Mesenchymal stem cell (in vitro differentiated cells and primary cell): ENCODE results near the gene WDR59.
A peak's percentile ranks its signal among the peaks of the same experiment; 100 is the strongest.

ENCODE experiments used
- DNase-seq: peaks from one replicate; pipeline ENCODE4 v3.0.0-alpha.2; 2013
- H2AFZ ChIP-seq: one replicate; pipeline ENCODE4 v1.6.1; 2013; ENCODE audit warnings: low read depth, mild to moderate bottlenecking, control low read depth, inconsistent platforms, low read length, moderate library complexity
- H2AK5ac ChIP-seq: 2 replicates; pipeline ENCODE4 v1.6.1; 2013; ENCODE audit warnings: low read length, moderate library complexity, mild to moderate bottlenecking, inconsistent platforms; ENCODE audit not compliant: severe bottlenecking
- H2BK120ac ChIP-seq: one replicate; pipeline ENCODE4 v1.6.1; 2013; ENCODE audit warnings: low read depth, mild to moderate bottlenecking, inconsistent platforms, low read length, moderate library complexity
- H2BK12ac ChIP-seq, 2 experiments: one replicate each; pipeline ENCODE4 v1.6.1; 2013; ENCODE audit warnings: inconsistent platforms in 2 of 2, low read length in 2 of 2, mild to moderate bottlenecking in 2 of 2, moderate library complexity in 2 of 2, control low read depth in 1 of 2
- H2BK15ac ChIP-seq: one replicate; pipeline ENCODE4 v1.6.1; 2013; ENCODE audit warnings: mild to moderate bottlenecking, low read depth, inconsistent platforms; ENCODE audit not compliant: poor library complexity, severe bottlenecking
- H2BK5ac ChIP-seq: 2 replicates; pipeline ENCODE4 v1.6.1; 2013; ENCODE audit warnings: low read depth, mild to moderate bottlenecking, low read length, control low read depth, inconsistent platforms; ENCODE audit not compliant: poor library complexity, severe bottlenecking
- H3K14ac ChIP-seq, 2 experiments: one replicate each; pipeline ENCODE4 v1.6.1; 2013; ENCODE audit warnings: inconsistent platforms in 2 of 2, low read length in 2 of 2, control low read depth in 1 of 2, mild to moderate bottlenecking in 1 of 2, moderate library complexity in 1 of 2
- H3K18ac ChIP-seq, 2 experiments: one replicate each; pipeline ENCODE4 v1.6.1; 2013; ENCODE audit warnings: inconsistent platforms in 2 of 2, low read length in 2 of 2, control low read depth in 1 of 2, low read depth in 1 of 2, mild to moderate bottlenecking in 1 of 2
- H3K23ac ChIP-seq, 2 experiments: one replicate each; pipeline ENCODE4 v1.6.1; 2013; ENCODE audit warnings: inconsistent platforms in 2 of 2, low read length in 2 of 2, mild to moderate bottlenecking in 2 of 2, moderate library complexity in 2 of 2, control low read depth in 1 of 2
- H3K27ac ChIP-seq: 2 replicates; pipeline ENCODE4 v1.5.1; 2013; ENCODE audit warnings: mild to moderate bottlenecking, moderate library complexity, low read length, control low read depth, inconsistent platforms; ENCODE audit not compliant: poor library complexity, severe bottlenecking
- H3K27me3 ChIP-seq, 2 experiments: 2 replicates each; pipeline versions ENCODE4 v1.6.1 to v1.7.0; 2013; ENCODE audit warnings: low read length in 2 of 2, mild to moderate bottlenecking in 2 of 2, moderate library complexity in 2 of 2, control low read depth in 1 of 2, inconsistent platforms in 1 of 2; ENCODE audit not compliant: control insufficient read depth in 1 of 2, insufficient read depth in 1 of 2
- H3K36me3 ChIP-seq, 2 experiments: 2 replicates each; pipeline versions ENCODE4 v1.6.1 to v1.7.0; 2013; ENCODE audit warnings: low read length in 2 of 2, control low read depth in 1 of 2, inconsistent platforms in 1 of 2, low read depth in 1 of 2, mild to moderate bottlenecking in 1 of 2; ENCODE audit not compliant: insufficient read depth in 2 of 2, control insufficient read depth in 1 of 2
- H3K4ac ChIP-seq, 2 experiments: one replicate each; pipeline ENCODE4 v1.6.1; 2013; ENCODE audit warnings: inconsistent platforms in 2 of 2, low read length in 2 of 2, mild to moderate bottlenecking in 2 of 2, moderate library complexity in 2 of 2, control low read depth in 1 of 2, low read depth in 1 of 2
- H3K4me1 ChIP-seq: 2 replicates; pipeline ENCODE4 v1.6.1; 2013; ENCODE audit warnings: low read depth, low read length, control low read depth; ENCODE audit not compliant: control insufficient read depth, insufficient read depth
- H3K4me2 ChIP-seq: 2 replicates; pipeline ENCODE4 v1.6.1; 2013; ENCODE audit warnings: low read length, mild to moderate bottlenecking, inconsistent platforms; ENCODE audit not compliant: poor library complexity, severe bottlenecking
- H3K4me3 ChIP-seq, 2 experiments: 2 replicates each; pipeline versions ENCODE4 v1.5.1 to v1.7.0; 2013; ENCODE audit warnings: low read length in 2 of 2, mild to moderate bottlenecking in 2 of 2, control low read depth in 1 of 2, low read depth in 1 of 2; ENCODE audit not compliant: insufficient read depth in 1 of 2
- H3K79me1 ChIP-seq: replicated peaks from 2 replicates; pipeline ENCODE4 v1.6.1; 2013; ENCODE audit warnings: mild to moderate bottlenecking, control low read depth, low read length, inconsistent platforms; ENCODE audit not compliant: poor library complexity, severe bottlenecking
- H3K9ac ChIP-seq: 2 replicates; pipeline ENCODE4 v1.7.0; 2013; ENCODE audit warnings: mild to moderate bottlenecking, low read length, moderate library complexity
- H3K9me3 ChIP-seq: 2 replicates; pipeline ENCODE4 v1.7.0; 2013; ENCODE audit warnings: mild to moderate bottlenecking, low read length; ENCODE audit not compliant: control insufficient read depth
- H4K8ac ChIP-seq: one replicate; pipeline ENCODE4 v1.6.1; 2013; ENCODE audit warnings: inconsistent platforms, mild to moderate bottlenecking, low read length, moderate library complexity
- H4K91ac ChIP-seq: one replicate; pipeline ENCODE4 v1.6.1; 2013; ENCODE audit warnings: mild to moderate bottlenecking, low read length, inconsistent platforms
- WGBS: methylation state at CpG from one replicate; pipeline ENCODE4 v1.1.7; 2013; ENCODE audit warnings: mixed read lengths; 5-methylcytosine and 5-hydroxymethylcytosine counted together

Gene WDR59

GRCh38 chr16:75025761-75026160 is 40.8 kb upstream of the WDR59 start:
- H3K27me3 ChIP-seq, result no peaks in the 10 kb centered on the region
- no peak overlapping the region for H2BK15ac ChIP-seq
- H3K23ac ChIP-seq, result no peak overlapping the region
- no peak overlapping the region for H2BK5ac ChIP-seq
- H3K79me1 ChIP-seq, result peaks cover 15% of the 10 kb centered on the region
- no peak overlapping the region for H3K14ac ChIP-seq
- no peak overlapping the region for H3K27ac ChIP-seq
- 69% methylated on average over 3 of the region's 3 CpGs for WGBS
- no peak overlapping the region for H2AK5ac ChIP-seq
- peaks cover 9% of the 10 kb centered on the region for H3K9me3 ChIP-seq
- H3K4me1 ChIP-seq, result peaks cover 2% of the 10 kb centered on the region
- DNase-seq, result peak; percentile 47
- no peak overlapping the region for H3K4me2 ChIP-seq
- H3K9ac ChIP-seq, result peak overlapping the region; percentile 86
- H2BK120ac ChIP-seq, result no peak overlapping the region
- H3K36me3 ChIP-seq, result peaks cover 0 to 4% of the 10 kb centered on the region in 2 experiments
- no peak overlapping the region for H2AFZ ChIP-seq
- H3K4me3 ChIP-seq, result no peak overlapping the region
- H3K18ac ChIP-seq, result peak overlapping the region; percentile 6 to 57
- H3K4ac ChIP-seq, result no peak overlapping the region
- H4K91ac ChIP-seq, result no peak overlapping the region
- no peak overlapping the region for H4K8ac ChIP-seq
- H2BK12ac ChIP-seq, result no peak overlapping the region

GRCh38 chr16:75024594-75024993 is 39.7 kb upstream of the WDR59 start:
- H3K4me2 ChIP-seq, result no peak overlapping the region

GRCh38 chr16:75024182-75024581 is 39.3 kb upstream of the WDR59 start:
- 97% methylated on average over 3 of the region's 3 CpGs for WGBS
- Histone ChIP-seq H3K23ac (no peak overlapping the region), H2BK12ac (no peak overlapping the region), H3K4me1 (no peaks in the 10 kb centered on the region), H3K27ac (no peak overlapping the region), H2AK5ac (no peak overlapping the region), H2AFZ (no peak overlapping the region), H2BK15ac (no peak overlapping the region), H3K18ac (no peak overlapping the region), H4K91ac (no peak overlapping the region), H4K8ac (no peak overlapping the region), H2BK120ac (no peak overlapping the region), H2BK5ac (no peak overlapping the region), H3K14ac (no peak overlapping the region), H3K9me3 (peaks cover 10% of the 10 kb centered on the region), H3K4ac (no peak overlapping the region), H3K9ac (no peak overlapping the region), H3K36me3 (peaks cover 0 to 4% of the 10 kb centered on the region in 2 experiments), H3K79me1 (peaks cover 12% of the 10 kb centered on the region), H3K27me3 (no peaks in the 10 kb centered on the region), H3K4me2 (no peak overlapping the region), H3K4me3 (no peak overlapping the region)
- DNase-seq, result no peak

More at GRCh38 chr16:75024594-75024993, 39.7 kb upstream of the WDR59 start:
- Histone ChIP-seq H3K4me3 (no peak overlapping the region), H2BK12ac (no peak overlapping the region), H3K18ac (no peak overlapping the region), H3K4ac (no peak overlapping the region), H3K27me3 (no peaks in the 10 kb centered on the region), H2AK5ac (no peak overlapping the region), H4K8ac (no peak overlapping the region), H2AFZ (no peak overlapping the region), H2BK120ac (no peak overlapping the region), H3K27ac (no peak overlapping the region), H2BK15ac (no peak overlapping the region), H2BK5ac (no peak overlapping the region), H3K9ac (no peak overlapping the region), H3K36me3 (peaks cover 0 to 4% of the 10 kb centered on the region in 2 experiments), H3K79me1 (peaks cover 14% of the 10 kb centered on the region), H3K14ac (no peak overlapping the region), H3K9me3 (peaks cover 10% of the 10 kb centered on the region), H3K23ac (no peak overlapping the region), H3K4me1 (peaks cover 2% of the 10 kb centered on the region), H4K91ac (no peak overlapping the region)
- DNase-seq, result no peak
- WGBS, result no CpG with 5 or more reads among the region's 4 CpGs

GRCh38 chr16:75023009-75023408 is 38.1 kb upstream of the WDR59 start:
- peaks cover 10% of the 10 kb centered on the region for H3K79me1 ChIP-seq
- H3K4me2 ChIP-seq, result no peak overlapping the region
- no peak overlapping the region for H2BK12ac ChIP-seq
- no peak overlapping the region for H3K27ac ChIP-seq
- no peak overlapping the region for H4K8ac ChIP-seq
- H3K4me3 ChIP-seq, result no peak overlapping the region
- peaks cover 10% of the 10 kb centered on the region for H3K9me3 ChIP-seq
- 98% methylated on average over 2 of the region's 2 CpGs for WGBS
- no peak overlapping the region for H3K14ac ChIP-seq
- H2BK5ac ChIP-seq, result no peak overlapping the region
- H3K18ac ChIP-seq, result no peak overlapping the region
- H2AFZ ChIP-seq, result no peak overlapping the region
- peaks cover 2% of the 10 kb centered on the region for H3K4me1 ChIP-seq
- no peak overlapping the region for H3K23ac ChIP-seq
- H3K9ac ChIP-seq, result no peak overlapping the region
- no peak overlapping the region for H2BK15ac ChIP-seq
- H3K36me3 ChIP-seq, result peaks cover 0 to 4% of the 10 kb centered on the region in 2 experiments
- no peak overlapping the region for H4K91ac ChIP-seq
- H2BK120ac ChIP-seq, result no peak overlapping the region
- no peak overlapping the region for H3K4ac ChIP-seq
- H2AK5ac ChIP-seq, result no peak overlapping the region
- no peaks in the 10 kb centered on the region for H3K27me3 ChIP-seq
- DNase-seq, result no peak
